Hepatocyte (in vitro differentiated cells): ENCODE results near the gene KIAA0825.

Experiments used
- EZH2 ChIP-seq: fragments of 200-600 bp; sonication (generic); IDR thresholded peaks from 2 replicates; pipeline ENCODE4 v1.6.1; 2016; ENCODE audit warnings: antibody characterized with exemption, mild to moderate bottlenecking, borderline replicate concordance
- TF ChIP-seq, protein P1 (sequence below): fragments of 200-600 bp; sonication (generic); IDR thresholded peaks from 2 replicates; pipeline ENCODE4 v1.5.1; 2016; ENCODE audit warnings: antibody characterized with exemption, mild to moderate bottlenecking; ENCODE audit not compliant: poor library complexity

DNA sequence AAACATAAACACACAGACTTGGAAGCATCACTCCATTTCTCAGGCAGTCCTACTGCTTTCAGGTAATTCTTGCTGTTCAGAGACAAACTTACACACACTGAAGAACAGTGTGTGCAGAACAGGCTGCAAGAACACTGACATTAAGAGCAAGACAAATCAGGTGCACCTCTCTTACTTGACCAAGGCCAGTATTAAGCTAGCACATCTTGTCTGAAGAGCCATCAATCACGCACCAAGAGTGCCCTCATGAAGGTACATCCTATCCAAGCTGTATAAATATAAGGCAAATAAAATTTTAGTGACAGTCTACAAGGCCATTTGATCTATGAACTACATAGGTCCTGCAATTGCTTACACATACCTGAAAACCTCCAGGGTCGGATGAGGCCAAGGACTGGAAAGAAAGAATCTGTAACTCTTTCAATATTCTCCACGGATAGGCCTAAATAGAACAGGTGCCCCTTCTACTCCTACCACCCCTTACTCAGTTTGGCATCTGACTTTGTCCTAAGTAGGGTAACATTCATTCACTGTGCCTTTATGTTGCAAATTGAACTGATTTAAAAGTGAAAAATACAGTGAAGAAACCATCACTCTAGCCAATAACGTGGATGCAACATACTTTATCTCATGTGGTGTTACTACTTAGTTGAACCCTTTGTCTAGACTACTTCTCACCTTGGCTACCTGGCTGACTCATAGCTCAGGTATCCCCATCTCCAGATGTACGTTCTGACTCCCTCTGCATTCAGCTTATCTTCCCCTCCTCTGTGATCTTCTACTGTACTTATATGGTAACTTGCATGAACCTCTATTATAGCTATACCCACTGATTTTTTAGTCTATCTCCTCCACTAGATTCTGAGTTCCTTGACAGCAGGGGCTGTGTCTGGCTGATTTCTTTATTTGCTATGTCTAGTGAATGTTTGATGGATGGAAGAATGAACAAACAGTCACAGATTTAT is 256.3 kb downstream of the KIAA0825 start:
- TF ChIP-seq, protein P1, sequence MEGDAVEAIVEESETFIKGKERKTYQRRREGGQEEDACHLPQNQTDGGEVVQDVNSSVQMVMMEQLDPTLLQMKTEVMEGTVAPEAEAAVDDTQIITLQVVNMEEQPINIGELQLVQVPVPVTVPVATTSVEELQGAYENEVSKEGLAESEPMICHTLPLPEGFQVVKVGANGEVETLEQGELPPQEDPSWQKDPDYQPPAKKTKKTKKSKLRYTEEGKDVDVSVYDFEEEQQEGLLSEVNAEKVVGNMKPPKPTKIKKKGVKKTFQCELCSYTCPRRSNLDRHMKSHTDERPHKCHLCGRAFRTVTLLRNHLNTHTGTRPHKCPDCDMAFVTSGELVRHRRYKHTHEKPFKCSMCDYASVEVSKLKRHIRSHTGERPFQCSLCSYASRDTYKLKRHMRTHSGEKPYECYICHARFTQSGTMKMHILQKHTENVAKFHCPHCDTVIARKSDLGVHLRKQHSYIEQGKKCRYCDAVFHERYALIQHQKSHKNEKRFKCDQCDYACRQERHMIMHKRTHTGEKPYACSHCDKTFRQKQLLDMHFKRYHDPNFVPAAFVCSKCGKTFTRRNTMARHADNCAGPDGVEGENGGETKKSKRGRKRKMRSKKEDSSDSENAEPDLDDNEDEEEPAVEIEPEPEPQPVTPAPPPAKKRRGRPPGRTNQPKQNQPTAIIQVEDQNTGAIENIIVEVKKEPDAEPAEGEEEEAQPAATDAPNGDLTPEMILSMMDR, result no peak
- no peak for TF ChIP-seq EZH2
